DMS79 (cell line): ENCODE results near the gene SOAT1.

Experiments used
- DNase-seq: peaks from one replicate; lab custom pipeline; 2025; lab: John Stamatoyannopoulos, UW

SOAT1 gene

DNA sequence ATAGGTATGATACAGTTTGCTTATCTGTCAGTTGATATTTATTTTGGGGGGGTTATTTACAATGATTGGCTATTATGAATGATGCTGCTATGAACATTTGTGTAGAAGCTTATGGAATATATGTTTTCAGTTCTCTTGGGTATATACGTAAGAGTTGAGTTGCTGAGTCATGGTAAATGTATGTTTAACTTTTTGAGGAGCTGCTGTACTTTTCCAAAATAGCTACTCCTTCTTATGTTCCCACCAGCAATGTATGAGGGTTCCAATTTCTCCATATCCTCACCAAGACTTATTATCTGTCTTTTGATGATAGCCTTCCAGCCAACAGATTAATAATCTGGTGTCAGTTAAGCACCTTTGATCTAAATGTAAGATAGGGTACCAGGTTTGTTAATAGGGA is 11.9 kb downstream of the SOAT1 start:
- no peak for DNase-seq

DNA sequence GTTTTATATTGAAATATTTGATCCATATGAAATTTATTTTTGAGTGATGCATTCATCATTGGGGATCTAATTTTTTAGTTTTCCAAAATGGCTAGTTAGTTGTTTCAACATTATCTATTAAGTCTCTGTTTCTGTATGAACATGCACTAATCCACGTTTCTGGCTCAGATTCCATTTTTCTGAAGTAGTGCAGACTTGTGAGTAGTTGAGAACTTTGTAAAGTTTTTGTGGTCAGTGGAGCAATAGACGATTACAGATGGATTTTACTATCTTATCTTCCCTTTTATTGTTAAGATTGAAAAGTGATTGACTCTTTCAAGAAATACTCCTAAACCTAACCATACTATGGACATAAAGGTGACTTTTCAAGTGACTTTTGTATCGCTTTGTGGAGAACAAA is 16.7 kb downstream of the SOAT1 start:
- no peak for DNase-seq

GRCh38 chr1:179310721-179311120 is 17.1 kb downstream of the SOAT1 start:
- no peak for DNase-seq

GRCh38 chr1:179311149-179311700 is 17.6 kb downstream of the SOAT1 start:
- no peak for DNase-seq

DNA sequence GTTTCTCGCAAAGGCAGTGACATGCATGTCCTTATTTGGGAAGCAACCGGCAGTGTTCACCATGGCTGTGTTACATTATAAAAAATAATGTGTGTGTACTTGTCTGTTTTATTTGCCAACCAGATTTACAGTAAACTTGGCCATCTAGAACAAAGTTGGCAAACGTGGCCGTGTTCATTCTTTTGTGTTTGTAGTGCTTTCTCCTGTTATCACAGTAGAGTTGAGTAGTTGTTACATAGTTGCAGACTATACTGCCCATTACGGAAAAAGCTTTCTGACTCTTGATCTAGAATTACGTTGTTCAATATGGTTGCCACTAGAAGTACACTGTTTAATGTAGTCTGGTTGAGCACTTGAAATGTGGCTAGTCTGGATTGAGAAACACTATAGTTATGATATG is 19.4 kb downstream of the SOAT1 start:
- no peak for DNase-seq

DNA sequence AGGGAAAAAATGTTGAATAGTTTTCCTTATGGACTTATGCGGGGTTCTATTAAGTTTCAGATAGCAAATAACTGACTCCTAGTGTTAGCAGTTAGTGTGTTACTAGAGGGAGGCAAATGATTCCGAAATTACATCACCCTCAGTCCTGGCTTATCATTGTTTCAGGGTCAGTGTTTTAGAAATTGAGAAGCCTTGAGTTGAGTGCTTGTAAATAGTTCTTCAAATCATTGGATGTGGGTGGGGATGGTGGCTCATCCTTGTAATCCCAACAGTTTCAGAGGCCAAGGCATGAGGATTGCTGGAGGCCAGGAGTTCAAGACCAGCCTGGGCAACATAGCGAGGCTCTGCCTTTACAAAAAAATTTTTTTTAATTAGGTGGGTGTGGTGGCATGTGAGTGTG is 21.3 kb downstream of the SOAT1 start:
- DNase-seq, result no peak

- no peak for DNase-seq
Measured at GRCh38 chr1:179318491-179318890, 24.9 kb downstream of the SOAT1 start.

DNA sequence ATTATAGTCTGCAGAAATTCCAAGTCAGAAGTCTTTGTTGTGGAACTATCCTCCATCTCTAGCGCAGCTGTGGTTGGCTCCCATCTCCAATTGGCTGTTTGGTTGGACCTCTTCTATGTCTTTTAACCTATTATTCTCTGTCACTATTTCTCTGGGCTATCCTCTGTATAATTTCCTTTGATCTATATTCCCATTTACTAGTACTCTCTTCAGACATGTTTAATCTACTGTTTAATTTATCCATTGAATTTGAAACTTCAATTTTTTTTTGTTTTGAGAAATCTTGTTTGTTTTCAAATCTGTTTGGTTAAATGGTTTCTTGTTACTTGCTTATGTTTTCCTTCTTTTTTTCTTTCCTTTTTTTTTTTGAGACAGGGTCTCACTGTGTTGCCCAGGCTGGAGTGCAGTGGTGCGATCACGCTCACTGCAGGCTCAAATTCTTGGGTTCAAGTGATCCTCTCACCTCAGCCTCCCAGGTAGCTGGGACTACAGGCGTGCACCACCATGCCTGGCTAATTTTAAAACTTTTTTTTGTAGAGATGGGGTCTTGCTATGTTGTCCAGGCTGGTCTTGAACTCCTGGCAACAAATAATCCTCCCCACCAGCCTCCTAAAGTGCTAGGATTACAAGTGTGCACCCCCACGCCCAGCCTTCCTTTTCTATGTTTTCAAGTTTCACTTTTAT is 28.1 kb downstream of the SOAT1 start:
- DNase-seq, result no peak

DNA sequence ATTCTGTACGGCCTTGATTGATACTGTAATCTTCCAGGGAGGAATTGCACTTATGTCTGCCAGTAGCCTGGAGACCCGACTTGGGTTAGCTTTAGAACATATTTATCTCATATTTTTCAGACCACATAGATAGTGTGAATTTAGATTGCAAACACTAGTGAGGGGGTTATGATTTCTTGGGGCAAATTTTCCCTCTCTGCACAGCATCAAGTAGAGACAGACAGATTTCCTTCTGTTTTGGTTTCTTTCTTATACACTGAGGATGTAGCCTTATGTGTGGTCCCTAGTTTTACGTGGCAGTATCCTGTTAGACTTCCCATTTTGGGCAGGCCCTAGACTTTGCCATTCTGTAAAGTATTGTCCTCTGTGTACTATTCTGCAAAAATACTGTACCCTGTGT is 29.0 kb downstream of the SOAT1 start:
- no peak for DNase-seq

- DNase-seq, result no peak
Measured at GRCh38 chr1:179323436-179323835, 29.8 kb downstream of the SOAT1 start.

GRCh38 chr1:179325836-179326235 is 32.2 kb downstream of the SOAT1 start:
- DNase-seq, result no peak

- DNase-seq, result no peak
Measured at GRCh38 chr1:179326746-179327145, 33.1 kb downstream of the SOAT1 start.

DNA sequence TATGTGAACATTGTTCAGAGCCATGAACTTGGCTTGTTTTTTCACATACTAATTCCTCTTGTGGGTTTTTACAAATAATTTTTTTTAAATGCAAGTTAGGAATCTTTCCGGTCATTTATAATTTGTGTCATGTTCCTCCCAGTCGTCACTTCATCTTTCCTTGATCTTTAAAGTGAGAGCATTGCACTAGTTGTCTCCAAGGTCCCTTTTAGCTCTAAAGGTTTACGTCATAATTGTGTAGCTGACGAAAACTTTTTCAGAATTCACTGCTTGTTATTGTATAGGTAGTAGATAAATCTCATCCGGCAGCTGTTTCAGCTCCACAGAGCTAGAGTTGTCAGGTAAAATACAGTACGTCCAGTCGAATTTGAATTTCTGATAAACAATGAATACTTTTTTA is 33.6 kb downstream of the SOAT1 start:
- DNase-seq, result no peak

DNA sequence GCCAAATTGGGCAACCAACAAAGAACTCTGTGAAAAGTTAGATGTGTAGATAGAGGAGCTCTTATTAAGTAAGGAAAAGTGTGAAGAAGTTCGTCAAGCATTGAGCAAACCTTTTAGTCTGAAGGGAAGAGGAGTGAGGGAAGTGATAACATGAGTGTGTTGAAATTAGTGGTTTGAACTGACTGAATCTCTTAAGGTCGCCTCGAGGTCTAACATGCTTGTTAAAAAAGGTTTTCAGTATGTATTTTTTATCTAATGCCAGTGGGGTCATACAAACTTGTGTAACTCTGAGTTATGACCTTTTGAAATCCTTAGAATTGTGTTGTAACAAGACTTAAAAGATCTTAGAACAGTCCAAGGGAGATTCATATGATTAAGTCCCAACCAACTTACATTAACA is 34.1 kb downstream of the SOAT1 start:
- no peak for DNase-seq

- no peak for DNase-seq
Measured at GRCh38 chr1:179329862-179330261, 36.3 kb downstream of the SOAT1 start.

GRCh38 chr1:179334440-179334839 is 40.8 kb downstream of the SOAT1 start:
- no peak for DNase-seq

GRCh38 chr1:179337288-179337687 is 43.7 kb downstream of the SOAT1 start:
- DNase-seq, result no peak

DNA sequence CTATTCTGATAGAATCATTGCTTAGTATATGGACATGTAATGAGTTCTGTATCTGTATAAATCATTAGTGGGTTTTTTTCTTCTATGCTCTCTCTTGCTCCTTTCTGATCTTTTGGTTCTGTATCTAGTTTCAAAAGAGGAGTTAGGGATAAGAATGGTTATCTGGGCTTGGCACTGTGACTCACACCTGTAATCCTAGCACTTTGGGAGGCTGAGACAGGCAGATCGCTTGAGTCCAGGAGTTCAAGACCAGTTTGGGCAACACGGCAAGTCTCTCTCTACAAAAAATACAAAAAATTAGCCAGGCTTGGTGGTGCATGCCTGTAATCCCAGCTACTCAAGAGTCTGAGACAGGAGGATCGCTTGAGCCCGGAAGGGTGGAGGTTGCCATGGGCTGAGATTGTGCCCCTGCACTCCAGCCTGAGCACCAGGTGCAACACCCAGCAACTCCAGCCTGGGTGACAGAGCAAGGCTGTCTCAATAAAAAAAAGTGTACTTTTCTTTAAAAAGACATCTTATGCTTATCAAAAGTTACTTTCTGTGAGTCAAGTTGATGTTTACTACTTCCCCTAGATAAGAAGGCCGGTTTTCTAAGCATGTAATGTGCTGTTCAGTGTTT is 44.5 kb downstream of the SOAT1 start:
- no peak for DNase-seq

- DNase-seq, result no peak
Measured at GRCh38 chr1:179340918-179341317, 47.3 kb downstream of the SOAT1 start.

DNA sequence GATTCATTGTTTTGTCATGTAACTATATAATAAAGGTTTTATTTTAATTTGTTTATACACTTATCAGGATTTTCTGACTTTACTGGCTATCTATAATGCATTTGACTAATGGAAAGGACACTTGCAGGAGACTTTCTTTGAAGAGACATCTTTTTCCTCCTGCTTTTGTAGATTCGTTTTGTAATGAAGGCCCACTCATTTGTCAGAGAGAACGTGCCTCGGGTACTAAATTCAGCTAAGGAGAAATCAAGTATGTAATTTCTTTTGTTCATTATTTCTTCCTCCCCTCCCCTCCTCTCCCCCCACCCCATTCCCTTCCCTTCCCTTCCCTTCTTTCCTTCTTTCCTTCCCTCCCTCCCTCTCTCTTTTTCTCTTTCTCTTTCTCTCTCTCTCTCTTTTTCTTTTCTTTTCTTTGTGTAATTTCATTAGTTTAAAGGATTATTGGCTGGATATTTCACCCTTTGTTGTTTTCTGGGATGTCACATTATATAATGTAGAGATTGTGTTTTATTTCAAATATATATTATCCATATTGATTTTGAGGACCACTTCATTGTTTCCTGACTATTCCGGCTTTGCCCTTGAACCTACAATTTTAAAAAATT is 48.4 kb downstream of the SOAT1 start:
- no peak for DNase-seq

- DNase-seq, result no peak
Measured at GRCh38 chr1:179342740-179343404, 49.3 kb downstream of the SOAT1 start.

GRCh38 chr1:179351281-179351680 is 57.7 kb downstream of the SOAT1 start:
- DNase-seq, result no peak

- no peak for DNase-seq
Measured at GRCh38 chr1:179352236-179352635, 58.6 kb downstream of the SOAT1 start.
